GM12801 (cell line): ENCODE measurements around the gene GPR137B.

Experiments
- TF ChIP-seq, protein P1 (sequence below): IDR thresholded peaks from one replicate; pipeline ENCODE4 v1.5.1; 2011; ENCODE audit warnings: control low read depth; ENCODE audit not compliant: insufficient read length; ENCODE audit errors: extremely low read depth

The GPR137B gene

DNA sequence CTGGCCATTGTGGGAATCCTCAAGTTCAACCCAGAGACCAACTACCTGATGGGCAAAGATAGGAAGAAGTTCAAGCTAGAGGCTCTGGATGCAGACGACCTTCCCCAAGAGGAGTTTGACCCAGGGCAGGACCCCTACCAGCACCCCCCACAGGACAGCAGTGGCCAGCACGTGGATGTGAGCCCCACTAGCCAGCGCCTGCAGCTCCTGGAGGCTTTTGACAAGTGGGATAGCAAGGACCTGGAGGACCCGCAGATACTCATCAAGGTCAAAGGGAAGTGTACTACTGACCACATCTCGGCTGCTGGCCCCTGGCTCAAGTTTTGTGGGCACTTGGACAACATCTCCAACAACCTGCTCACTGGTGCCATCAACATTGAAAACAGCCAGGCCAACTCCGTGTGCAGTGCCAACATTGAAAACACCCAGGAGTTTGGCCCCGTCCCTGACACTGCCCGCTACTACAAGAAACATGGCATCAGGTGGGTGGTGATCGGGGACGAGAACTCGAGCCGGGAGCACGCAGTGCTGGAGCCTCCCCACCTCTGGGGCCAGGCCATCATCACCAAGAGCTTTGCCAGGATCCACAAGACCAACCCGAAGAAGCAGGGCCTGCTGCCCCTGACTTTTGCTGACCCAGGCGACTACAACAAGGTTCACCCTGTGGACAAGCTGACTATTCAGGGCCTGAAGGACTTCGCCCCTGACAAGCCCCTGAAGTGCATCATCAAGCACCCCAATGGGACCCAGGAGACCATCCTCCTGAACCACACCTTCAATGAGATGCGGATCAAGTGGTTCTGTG is 30.6 kb upstream of the GPR137B start:
- TF ChIP-seq, protein P1, sequence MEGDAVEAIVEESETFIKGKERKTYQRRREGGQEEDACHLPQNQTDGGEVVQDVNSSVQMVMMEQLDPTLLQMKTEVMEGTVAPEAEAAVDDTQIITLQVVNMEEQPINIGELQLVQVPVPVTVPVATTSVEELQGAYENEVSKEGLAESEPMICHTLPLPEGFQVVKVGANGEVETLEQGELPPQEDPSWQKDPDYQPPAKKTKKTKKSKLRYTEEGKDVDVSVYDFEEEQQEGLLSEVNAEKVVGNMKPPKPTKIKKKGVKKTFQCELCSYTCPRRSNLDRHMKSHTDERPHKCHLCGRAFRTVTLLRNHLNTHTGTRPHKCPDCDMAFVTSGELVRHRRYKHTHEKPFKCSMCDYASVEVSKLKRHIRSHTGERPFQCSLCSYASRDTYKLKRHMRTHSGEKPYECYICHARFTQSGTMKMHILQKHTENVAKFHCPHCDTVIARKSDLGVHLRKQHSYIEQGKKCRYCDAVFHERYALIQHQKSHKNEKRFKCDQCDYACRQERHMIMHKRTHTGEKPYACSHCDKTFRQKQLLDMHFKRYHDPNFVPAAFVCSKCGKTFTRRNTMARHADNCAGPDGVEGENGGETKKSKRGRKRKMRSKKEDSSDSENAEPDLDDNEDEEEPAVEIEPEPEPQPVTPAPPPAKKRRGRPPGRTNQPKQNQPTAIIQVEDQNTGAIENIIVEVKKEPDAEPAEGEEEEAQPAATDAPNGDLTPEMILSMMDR = no peak

DNA sequence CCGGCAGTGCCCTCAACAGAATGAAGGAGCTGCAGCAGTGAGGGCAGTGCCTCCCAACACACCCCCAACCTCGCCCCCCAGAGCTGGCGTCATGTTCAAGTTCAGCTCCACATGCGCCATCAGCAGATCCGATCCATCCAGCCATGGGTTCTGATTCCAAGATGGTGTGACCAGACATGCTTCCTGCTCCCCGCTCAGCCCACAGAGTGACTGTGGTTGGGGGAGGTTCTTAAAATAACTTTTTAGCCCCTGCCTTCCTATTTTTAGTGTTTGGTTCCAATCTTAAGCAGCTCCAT is 30.1 kb upstream of the GPR137B start:
- TF ChIP-seq, protein P1 = no peak

DNA sequence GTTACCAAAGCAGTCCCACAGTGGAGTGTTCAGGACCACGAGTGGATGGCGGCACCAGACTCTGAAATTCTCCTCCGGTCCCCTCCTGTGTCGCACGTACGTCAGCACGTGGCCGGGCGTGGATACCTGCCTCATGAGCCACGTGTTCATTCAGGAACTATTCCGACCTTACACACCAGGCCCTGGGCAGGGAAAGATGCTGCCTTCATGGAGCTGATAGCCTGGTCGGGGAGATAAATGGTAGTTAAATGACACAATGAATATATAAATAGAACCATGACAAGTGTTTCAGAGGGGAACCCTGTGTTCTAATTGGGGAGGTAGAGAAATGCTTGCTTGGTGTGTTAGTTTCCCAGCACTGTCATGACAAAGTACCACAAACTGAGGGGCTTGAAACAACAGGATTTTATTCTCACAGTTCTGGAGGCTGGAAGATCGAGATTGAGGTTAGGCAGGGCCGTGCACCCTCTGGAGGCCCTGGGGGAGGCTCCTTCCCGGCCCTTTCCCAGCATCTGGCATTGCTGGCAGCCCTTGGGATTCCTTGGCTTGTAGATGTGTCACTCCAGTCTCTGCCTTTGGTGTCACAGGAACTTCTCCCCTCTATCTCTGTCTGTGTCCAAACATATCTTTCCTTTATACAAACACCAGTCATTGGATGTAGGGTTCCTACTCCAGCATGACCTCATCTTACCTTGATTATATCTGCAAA is 28.9 kb upstream of the GPR137B start:
- TF ChIP-seq, protein P1 = no peak

DNA sequence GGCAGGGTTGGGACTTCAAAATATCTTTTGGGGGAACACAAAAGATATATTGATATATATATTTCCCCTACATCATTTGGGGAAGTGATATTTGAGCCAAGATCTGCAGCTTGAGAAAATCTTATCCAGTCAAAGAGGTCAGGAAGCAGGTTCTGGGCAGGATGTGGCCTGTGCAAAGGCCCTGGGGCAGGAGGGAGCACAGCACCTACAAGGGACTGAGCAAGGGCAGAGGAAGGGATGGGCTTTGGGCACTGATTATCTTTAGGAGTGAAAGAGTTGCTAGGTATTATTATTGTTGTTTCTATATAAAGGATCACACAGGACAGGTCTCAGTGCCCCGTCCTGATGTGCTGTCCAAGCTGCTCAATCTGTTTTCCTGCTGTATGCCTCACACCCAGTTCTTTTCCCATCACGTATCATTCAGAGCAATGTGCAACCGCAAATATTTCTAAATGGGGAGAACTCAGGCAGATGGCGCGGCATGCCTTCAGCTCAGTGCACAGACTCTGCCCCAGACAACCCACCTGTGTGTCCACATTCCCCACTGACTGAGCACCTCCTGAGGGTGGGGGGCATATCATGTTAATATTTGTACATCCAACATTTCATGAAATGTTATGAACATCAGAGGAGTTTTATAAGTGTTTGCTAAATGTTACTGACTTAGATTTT is 28.1 kb upstream of the GPR137B start:
- TF ChIP-seq, protein P1 = no peak

DNA sequence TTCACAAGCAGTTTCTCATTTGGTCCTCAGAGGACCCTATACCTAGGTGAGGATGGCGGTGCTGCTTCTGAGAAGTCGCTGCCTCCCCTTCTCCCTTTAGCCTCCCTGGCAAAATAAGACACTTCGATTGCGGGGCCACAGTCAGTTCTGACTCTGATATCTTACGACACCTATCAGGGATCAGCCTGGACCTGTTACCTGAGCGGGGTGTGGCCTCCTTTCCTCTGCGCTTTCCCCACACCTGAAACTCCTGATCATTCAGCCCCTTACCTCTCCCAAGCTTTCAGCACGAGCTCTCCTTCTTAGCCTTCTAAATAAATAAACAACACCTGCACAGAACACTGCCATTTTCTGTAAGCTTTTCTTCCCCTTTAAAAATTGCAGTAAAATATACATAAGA is 24.6 kb upstream of the GPR137B start:
- TF ChIP-seq, protein P1 = no peak

DNA sequence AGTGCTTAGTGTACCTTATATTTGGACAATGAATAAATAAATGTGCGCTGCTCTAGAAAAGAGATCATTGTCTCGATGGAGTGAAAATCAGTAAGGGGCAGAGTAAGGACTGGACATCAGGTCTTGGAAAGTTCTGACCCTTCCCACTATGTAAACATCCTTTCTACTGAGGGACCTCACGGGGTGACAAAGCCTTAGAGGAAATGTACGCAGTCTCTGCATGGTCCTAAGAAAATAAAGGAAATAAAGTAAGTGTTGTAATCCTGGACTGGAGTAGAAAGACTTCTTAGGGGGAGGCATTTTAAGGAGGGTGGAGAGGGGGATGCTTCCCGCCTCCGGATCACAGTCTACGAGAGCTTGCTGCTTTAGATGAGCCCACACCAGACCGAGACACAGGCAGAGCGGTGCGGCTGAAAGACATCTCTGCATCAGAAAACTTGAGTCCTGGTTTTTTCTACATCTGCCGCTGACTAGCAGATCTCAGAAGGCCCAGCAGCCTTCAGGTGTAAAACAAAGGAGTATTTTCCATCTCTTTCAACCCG is 22.3 kb upstream of the GPR137B start:
- TF ChIP-seq, protein P1 = no peak

DNA sequence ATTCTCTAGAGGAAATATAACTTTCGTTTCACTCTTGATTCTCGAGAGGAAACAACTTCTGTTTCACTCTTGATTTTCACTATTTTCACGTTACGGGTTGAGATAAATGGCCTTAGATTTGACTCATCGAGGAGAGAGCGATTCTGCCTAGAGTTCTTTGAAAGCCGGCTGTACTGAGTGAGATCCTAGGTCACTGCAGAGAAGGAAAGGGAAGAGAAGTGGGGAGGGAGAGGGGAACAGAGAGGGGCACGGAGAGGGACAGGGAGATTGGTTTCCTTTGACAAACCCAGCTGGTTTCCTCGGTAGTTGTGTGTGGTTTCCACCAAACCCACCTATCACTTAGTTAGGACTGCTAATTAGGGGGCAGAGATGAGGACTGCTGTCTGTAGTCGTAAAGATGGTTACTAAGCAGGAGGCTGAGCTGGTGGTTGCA is 21.6 kb upstream of the GPR137B start:
- TF ChIP-seq, protein P1 = no peak
